ENCODE data around the gene CIAO3.

Gene CIAO3

DNA sequence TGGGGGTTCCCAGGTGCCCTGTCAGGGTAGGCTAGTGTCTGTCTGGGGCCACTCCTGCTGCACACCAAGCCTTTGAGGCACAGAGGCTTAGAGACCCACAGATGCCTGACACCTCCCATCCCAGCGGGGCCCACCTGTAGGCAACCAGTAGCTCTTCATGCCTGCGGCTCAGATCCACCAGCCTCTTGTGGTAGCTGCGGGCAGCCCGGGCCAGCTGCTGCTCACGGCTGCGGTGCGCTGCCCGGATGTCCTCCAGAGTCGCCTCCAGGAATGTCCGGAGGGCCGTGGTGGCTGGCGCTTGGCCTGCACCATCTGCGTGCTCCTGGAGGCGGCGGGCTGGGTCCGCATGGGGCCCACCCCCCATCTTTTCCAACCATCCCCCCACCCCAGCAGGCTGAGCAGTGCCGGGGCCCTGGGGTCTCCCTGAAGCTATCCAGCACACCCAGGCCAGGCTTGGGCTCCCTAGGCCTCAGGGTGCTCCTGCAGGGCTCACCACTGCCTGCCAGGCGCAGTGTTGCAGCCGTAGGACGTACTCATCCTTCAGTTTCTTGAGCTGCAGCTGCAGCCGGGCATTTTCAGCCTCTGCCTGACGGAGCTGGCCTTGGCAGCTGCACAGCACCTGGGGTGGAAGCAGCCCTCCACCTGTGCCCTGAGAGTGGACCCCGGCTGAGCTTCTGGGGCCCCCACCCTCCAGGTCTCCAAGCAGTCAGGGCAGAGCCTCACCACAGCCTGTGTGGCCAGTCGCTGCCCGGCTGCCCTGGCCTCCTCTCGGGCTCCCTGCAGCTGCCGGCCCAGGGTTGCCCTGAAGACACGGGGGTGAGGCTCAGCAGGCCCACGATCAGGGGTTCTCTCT lies 16.4 kb downstream of the CIAO3 start:
- DNase-seq (ENCODE audit: low read depth in 2 of 3, low spot score in 1 of 3) = no peak

DNA sequence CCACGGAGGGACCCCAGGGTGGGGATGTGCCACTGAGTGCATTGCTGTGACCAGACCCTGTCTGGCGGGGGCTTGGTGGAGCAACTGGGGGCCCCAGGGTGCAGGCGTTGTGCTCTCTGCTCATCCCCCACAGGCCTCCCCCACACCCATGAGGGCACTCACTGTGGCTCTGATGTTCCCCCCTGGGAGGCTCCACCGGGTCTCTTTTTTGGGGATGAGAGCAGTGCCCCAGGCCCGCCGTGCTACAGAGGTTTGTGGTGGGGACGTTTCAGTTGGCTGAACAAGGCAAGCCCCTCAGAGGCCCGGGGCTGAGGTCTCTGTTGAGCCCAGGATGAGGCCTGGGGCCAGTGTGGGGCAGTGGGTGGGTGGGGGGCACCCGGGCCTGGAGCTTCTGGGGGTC lies 17.1 kb downstream of the CIAO3 start:
- no peak for DNase-seq (ENCODE audit: low read depth in 2 of 3, low spot score in 1 of 3)

DNA sequence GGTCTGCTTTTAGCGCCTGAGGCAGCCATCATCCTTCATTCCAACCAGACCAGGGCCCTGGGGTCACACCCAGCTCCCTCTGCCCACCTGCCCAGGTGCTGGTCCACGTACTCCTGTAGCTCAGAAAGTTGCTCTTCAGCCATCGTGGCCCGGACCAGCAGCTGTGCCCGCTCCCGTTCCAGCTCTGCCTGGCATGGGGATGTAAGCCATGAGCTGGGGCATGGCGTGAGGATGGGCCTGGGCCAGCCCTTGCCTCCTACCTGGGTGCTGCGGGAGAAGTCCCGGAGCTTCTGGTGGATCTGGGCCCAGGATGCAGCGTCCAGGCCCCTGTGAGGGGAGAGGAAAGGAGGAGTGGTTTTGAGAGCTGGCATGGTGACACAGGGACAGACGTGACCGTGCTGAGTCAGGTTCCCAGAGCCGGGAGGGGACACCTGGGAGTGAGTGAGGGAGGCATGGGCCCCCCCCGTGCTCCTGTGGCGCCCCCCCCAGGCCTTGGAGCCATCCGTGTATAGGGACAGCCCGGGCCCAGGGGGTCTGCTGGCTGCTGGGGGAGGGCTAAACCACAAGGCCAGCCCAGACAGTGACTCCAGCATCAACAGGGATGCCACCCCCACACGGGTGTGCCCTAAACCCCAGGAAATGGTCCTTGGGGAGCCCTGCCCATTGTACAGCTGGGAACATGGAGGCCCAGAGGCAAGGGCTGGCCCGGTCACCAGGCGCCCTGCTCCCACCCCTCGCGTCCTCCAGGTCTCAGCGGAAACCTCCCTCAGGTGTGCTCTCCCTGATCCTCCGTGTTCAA lies 17.8 kb downstream of the CIAO3 start:
- DNase-seq (ENCODE audit: low read depth in 2 of 3, low spot score in 1 of 3) = no peak

DNA sequence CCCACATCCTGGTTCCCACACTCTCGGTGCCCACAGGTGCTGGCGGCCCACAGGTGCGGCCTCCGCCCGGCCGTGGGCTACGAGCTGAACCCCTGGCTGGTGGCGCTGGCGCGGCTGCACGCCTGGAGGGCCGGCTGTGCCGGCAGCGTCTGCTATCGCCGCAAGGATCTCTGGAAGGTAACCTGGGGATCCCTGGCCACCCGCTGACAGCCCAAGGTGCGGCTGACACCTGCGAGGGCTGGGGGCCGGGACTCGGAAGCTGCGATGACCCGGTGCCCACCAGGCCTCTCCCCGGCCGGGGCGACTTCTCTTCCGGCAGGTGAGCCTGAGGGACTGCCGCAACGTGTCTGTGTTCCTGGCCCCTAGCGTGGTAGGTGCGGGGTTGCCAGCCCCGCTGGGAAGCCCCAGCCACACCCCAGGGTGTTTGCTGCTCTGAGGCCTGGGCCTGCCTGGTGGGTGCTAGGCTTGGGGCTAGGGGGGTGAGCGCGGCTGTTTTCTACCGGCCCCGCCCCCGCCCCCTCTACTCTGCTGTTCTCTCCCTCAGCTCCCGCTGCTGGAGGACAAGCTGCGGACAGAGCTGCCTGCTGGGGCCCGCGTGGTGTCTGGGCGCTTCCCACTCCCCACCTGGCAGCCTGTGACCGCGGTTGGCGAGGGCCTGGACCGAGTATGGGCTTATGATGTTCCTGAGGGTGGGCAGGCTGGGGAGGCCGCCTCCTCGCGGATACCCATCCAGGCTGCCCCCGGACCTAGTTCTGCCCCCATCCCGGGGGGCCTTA lies 18.8 kb downstream of the CIAO3 start:
- DNase-seq (ENCODE audit: low read depth in 2 of 3, low spot score in 1 of 3) = no peak

DNA sequence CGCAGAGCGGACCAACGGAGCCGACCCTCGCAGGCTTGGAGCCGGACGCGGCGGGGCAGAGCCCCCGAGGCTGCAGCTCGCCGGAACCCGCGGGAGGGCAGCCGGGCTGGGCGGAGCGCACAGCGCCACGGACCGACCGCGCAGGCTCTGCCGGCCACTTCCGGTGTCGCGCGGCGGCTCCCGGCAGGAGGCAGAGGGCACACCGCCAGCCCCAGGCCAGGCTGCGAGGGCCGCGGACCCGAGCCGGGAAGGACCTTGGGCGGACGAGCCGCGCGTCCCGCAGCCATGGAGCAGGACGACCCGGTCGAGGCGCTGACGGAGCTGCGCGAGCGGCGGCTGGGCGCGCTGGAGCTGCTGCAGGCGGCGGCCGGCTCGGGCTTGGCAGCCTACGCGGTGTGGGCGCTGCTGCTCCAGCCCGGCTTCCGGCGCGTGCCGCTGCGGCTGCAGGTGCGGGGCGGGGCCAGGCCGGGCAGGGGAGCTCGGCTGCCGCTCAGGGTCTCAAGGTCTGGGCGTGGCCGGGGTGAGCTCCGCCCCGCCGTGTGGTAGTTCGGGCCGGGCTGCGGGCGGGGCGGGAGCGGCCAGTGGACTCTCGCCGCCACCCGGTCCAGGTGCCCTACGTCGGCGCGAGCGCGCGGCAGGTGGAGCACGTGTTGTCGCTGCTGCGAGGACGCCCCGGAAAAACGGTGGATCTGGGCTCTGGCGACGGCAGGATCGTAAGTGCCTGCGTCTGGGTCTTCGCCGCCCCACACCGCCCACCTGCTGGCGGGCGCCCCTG lies 19.6 kb downstream of the CIAO3 start, which contains the start of gene ANTKMT:
Gene ANTKMT, plus strand, starts transcription at position 157 of the 775 bp plus-strand sequence. Its CDS starts 129 bp downstream, at position 286.
- DNase-seq (ENCODE audit: low read depth in 2 of 3, low spot score in 1 of 3) = peak; percentile 50 to 74 (median 52)

DNA sequence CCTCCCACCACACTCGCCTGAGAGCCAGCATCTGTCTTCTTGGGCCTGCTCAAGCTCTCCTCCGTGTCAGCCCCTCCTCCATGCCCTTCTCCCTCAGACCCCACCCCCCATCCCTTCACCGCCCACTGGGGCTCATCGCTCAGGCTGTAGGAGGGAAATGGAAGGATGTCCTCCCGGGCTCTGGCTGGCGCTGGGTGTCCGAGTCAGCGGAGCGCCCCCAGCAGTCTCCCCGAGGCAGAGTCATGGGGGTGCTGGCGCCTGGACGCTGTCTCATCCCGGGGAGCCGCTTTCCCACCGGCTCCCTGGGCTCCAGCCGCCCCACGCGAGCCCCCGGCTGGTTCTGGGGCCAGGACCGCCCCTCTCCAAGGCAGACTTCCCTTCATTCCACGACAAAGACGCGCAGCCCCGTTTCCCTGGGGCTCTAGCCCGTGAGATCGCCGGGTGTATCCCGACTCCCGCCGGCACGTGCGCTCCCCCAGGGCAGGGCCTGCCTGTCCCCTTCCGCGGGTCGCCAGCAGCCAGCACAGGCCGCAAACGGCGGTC lies 20.3 kb downstream of the CIAO3 start:
- peak in 1 of 3 donors; percentile 28 for DNase-seq (ENCODE audit: low read depth in 2 of 3, low spot score in 1 of 3)

DNA sequence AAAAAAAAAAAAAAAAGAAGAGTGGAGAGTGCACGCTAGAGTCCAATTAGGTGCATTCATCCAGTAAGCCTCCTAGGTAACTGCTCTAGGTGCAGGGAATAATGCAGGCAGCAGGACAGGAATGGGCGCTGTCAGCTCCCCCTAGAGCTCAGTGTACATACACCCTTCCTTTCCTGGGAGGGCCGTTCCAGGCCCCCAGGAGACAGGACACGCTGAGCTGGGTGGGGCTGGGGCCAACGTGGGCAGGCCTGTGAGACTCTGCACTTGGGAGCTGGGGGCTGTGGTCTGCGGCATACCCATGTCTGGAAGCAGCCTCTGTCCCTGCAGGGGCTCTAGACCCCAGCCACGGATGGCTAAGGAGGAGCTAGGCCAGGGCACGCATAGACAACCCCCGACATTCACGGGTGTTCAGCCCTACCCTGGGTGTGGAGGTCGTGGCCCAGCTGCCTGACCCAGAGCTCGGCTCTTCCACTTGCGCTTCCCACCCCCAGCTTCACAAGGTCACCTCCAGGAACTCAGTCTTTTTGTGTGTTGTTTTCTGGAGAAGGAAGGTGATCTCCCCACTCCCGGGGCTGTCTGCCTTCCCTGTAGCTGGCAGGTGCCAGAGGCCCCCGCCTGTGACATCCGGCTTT lies 20.9 kb downstream of the CIAO3 start:
- no peak for DNase-seq (ENCODE audit: low read depth in 2 of 3, low spot score in 1 of 3)

DNA sequence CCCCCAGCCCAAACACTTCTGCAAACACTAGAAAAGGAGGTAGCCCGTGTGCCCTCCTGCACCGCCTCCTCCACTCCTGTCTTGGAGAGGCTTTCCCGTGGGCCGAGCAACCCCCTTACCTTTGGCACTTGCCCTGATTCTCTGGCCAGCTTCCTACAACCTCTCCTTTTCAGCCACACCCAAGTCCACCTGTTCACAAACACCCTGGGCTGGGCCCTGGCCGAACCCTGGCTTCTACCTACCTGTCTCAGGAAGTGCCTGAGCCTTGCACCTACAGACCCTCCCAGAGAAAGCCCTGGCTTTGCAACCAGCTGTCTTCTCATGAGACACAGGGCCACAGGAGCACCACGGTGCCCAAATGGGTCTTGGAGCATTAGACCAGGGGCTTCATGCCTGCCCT lies 21.9 kb downstream of the CIAO3 start:
- DNase-seq (ENCODE audit: low read depth in 2 of 3, low spot score in 1 of 3) = no peak

DNA sequence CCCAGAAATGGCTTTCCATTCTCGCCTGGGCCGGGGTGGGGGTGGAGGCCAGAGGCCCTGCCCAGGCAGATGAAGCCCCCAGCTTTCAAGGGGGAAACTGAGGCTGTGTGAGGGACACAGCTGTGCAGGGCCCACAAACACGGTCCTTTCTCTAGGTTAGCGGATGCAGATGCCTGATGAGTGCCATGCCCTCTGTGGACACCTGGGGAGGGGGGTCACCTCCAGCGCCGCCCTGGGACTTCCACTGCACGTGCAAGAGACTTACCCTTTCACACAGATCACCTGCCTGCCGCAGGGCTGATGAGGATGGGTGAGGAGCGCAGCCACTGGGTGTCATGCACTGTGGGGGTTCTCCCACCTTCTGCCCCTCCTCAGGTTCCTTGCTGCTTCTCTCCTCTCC lies 22.4 kb downstream of the CIAO3 start:
- no peak for DNase-seq (ENCODE audit: low read depth in 2 of 3, low spot score in 1 of 3)

DNA sequence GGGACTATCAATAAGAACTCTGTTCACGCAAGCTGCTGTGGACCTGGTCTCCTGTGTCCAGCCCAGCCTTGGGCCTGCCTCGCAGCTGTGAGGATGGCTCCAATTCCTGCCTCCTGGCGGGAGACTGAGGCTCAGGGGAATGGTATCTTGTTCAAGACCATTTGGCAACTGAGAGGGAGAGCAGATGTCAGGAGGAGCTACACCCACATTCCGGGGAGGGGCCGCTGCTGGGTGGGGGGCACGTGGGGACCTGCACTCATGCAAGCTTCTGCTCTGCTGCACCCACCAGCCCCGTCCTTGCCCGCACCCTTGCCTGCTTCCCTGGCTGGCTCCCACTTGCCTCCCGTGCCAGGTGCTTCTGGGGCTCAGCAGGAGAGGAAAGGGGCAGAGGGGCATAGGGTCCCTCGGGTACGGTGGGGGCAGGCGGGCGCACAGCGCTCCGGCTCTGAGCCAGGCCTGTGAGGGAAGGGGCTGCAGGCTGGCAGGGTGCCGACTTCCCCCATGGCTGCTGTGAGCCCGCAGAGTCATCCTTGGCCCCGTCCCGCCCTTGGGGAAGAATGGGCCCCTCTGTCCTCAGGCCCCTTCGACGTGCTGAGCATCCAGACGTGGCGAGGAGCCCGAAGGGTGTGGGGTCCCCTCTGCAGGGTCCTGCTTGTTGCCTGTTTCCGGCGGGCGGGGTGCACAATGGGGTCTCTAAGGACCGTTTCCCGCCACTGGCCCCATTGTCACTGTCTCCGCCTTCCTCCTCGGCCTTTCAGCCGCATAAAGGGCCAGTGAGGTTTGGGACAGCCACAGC lies 23.1 kb downstream of the CIAO3 start:
- no peak for DNase-seq (ENCODE audit: low read depth in 2 of 3, low spot score in 1 of 3)

DNA sequence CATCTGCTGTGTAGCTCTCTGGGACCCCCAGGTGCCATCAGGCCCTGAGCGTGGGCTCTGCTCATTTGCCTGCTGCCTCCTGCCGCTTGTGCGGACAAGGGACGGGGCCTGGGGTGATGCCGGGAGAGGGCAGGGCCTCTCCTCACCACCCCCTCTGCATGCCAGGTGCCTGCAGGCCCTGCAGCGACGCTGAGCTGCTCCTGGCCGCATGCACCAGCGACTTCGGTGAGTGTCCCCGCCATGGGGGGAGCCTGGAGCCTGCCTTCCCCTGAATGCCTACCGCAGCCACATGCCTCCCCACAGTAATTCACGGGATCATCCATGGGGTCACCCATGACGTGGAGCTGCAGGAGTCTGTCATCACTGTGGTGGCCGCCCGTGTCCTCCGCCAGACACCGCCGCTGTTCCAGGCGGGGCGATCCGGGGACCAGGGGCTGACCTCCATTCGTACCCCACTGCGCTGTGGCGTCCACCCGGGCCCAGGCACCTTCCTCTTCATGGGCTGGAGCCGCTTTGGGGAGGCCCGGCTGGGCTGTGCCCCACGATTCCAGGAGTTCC lies 23.9 kb downstream of the CIAO3 start:
- DNase-seq (ENCODE audit: low read depth in 2 of 3, low spot score in 1 of 3) = no peak

DNA sequence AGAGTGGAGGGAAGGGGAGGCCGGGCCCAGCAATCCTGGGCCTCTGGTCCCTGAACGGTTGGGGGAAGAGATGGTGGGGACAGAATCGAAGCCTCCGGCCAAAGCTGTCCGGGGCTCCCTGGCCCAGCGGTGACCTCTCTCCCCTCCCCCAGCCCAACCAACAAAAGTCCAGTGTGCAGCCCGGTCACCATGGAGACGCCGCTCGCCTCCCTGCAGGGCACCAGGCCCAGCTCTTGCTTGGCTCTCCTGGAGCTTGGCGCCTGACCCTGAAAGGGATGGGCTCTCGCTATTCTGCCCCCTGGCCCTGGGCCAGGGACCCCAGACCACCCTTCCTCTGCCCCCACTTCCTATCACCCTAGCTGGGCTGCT lies 24.6 kb downstream of the CIAO3 start:
- no peak for DNase-seq (ENCODE audit: low read depth in 2 of 3, low spot score in 1 of 3)

DNA sequence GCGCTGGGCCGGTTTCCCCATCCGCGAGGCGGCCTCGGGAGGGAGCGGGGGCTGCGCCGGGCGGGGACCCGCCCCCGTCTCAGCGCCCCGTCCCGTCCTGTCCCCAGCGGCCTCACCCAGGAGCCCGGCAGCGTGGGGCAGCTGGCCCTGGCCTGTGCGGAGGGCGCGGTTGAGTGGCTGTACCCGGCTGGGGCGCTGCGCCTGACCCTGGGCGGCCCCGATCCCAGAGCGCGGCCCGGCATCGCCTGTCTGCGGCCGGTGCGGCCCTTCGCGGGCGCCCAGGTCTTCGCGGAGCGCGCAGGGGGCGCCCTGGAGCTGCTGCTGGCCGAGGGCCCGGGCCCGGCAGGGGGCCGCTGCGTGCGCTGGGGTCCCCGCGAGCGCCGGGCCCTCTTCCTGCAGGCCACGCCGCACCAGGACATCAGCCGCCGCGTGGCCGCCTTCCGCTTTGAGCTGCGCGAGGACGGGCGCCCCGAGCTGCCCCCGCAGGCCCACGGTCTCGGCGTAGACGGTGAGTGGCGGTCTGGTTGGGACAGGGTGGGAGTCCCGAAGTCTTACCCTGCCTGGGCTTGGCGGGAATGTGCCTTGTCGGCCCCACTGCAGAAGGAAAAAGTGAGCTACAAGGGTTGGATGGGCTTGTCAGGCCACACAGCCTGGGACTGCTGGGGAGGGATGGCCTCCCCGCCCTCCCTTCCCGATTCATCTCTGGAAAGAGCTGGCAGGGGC lies 25.2 kb downstream of the CIAO3 start:
- no peak for DNase-seq (ENCODE audit: low read depth in 2 of 3, low spot score in 1 of 3)

DNA sequence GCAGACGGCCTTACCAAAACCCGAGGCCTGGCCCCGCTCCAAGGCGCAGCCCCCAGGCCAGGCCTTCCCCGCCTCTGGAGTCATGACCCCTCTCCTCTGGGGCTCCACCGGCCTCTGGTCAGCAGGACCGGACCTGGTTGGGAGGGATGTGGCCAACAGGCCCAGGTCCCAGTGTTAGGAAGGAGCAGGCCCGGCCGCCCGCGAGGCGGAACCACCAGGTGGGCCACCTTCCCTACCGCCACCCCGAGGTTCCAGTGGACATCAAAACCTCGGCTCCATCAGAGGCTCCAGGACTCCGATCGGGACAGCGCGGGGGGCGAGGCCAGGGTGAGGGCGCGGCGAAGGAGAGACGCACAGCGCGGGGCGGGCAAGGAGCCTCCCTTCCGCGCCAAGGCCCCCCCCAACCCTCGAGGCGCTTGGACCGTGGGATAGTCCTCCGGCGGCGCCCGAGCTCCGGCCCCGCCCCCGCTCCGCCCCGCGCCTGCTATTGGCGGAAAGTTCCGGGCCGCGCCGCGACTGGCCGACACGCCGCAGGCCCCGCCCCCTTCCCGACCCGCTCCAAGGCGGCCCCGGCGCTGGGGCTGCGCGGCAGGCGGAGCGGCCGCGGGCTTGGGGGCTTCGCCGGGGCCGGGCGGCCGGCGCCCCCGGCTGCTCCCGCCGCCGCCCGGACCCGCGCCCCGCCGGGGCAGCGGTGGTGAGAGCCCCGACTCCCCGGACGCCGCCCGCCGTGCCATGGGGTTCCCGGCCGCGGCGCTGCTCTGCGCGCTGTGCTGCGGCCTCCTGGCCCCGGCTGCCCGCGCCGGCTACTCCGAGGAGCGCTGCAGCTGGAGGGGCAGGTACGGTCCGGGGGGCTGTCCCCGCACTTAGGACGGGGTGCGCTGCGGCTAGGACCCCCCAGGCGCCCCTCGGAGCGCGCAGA lies 26.0 kb downstream of the CIAO3 start, which contains the start of gene METRN:
Gene METRN, plus strand, starts transcription at position 561 of the 919 bp plus-strand sequence. Its CDS starts 172 bp downstream, at position 733.
- peak; percentile 71 to 91 (median 86) for DNase-seq (ENCODE audit: low read depth in 2 of 3, low spot score in 1 of 3)

DNA sequence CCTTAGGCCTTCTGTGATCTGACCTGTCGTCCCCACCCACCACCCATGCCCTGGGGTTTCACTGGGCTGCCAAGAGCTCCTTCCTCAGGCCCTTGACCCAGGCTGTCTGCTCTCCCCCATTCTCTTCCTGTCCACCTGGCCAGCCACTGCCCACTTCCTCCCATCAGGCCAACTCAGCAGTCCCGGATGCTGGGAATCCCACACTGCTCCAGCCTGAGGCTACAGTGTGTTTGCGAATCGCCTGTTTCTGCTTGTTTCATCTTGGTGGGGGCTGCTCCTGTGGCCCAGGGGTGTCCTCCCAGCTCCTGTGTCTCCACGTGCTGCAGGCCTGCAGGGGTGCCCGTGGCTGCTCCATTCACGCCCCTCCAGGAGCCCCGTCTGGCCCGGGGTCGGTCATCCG lies 26.7 kb downstream of the CIAO3 start:
- DNase-seq (ENCODE audit: low read depth in 2 of 3, low spot score in 1 of 3) = no peak

DNA sequence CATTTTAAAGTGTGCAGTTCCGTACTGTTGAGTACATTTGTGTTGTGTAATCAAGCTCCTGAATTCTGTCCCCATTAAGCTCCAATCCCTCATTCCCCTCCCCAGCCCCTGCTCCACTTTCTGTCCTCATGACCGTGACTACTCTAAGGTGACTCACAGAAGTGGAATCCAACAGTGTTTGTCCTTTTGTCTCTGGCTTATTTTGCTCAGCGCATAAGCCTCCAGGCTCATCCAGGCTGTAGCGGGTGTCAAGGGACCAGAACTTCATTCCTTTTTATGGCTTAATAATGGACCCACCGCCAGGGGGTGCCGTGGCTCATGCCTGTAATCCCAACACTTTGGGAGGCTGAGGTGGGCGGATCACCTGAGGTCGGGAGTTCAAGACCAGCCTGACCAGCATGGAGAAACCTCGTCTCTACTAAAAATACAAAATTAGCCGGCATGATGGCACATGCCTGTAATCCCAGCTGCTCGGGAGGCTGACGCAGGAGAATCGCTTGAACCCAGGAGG lies 28.0 kb downstream of the CIAO3 start:
- peak; percentile 55 to 64 (median 61) for DNase-seq (ENCODE audit: low read depth in 2 of 3, low spot score in 1 of 3)
